T-helper 17 cell (primary cell): ENCODE results near the gene CTXN3. TPM values are rescaled to one million over a fixed set of nuclear protein-coding genes. Genes with fewer than 3 reads are reported as not detected.
"Not testable (repeated sequence)": the region's sequence is repeated elsewhere in the genome, so short reads cannot be mapped to it uniquely, and the experiment has no call there.

Experiments
- ATAC-seq: fragments of 150-1000 bp; cut with Tn5 transposase; 2 replicates; pipeline ENCODE4 v1.10.0; 2021; ENCODE audit warnings: mild to moderate bottlenecking, moderate library complexity
- DNase-seq, 3 donors: peaks; one replicate each; pipeline versions ENCODE4 v3.0.0 to v3.0.0-alpha.2; 2020 to 2021
- H3K9me3 ChIP-seq: one replicate; pipeline ENCODE4 v1.7.0; 2013; ENCODE audit warnings: low read length, mild to moderate bottlenecking; ENCODE audit not compliant: control insufficient read depth, poor library complexity, severe bottlenecking
- H3K27ac Mint-ChIP-seq: one replicate; pipeline ENCODE4 v1.8.0; 2022; ENCODE audit warnings: mild to moderate bottlenecking, moderate library complexity, mixed read lengths
- H3K27me3 Mint-ChIP-seq: one replicate; pipeline ENCODE4 v1.8.0; 2022; ENCODE audit warnings: mixed read lengths
- H3K36me3 Mint-ChIP-seq: one replicate; pipeline ENCODE4 v1.8.0; 2022; ENCODE audit warnings: low read depth, mixed read lengths
- H3K4me1 Mint-ChIP-seq: one replicate; pipeline ENCODE4 v1.8.0; 2022; ENCODE audit warnings: mild to moderate bottlenecking, mixed read lengths
- H3K4me3 Mint-ChIP-seq: one replicate; pipeline ENCODE4 v1.8.0; 2022; ENCODE audit warnings: mild to moderate bottlenecking, moderate library complexity, mixed read lengths
- total RNA-seq, 4 donors: library from RNA in 2 of 4; stranded (reverse) in 2 of 4; gene quantifications; one replicate each; pipeline ENCODE4 v1.2.3 and lab custom pipeline; 2022 to 2026

CTXN3 gene
- total RNA-seq, 2 donors from 2014 or later: not detected

- no peaks in the 10 kb centered on the region for H3K4me1 Mint-ChIP-seq
- H3K4me3 Mint-ChIP-seq: no peak overlapping the region
- H3K36me3 Mint-ChIP-seq: no peaks in the 10 kb centered on the region
- no peak overlapping the region for H3K27ac Mint-ChIP-seq
- peaks cover 11% of the 10 kb centered on the region for H3K27me3 Mint-ChIP-seq
- H3K9me3 ChIP-seq: no peaks in the 10 kb centered on the region
- no peak for DNase-seq
- no peak for ATAC-seq
These were observed 16.8 kb downstream of the CTXN3 start for GRCh38 chr5:127665641-127666040.

- H3K27ac Mint-ChIP-seq: no peak overlapping the region
- H3K4me1 Mint-ChIP-seq: no peaks in the 10 kb centered on the region
- no peak for DNase-seq
- ATAC-seq: no peak
- H3K36me3 Mint-ChIP-seq: no peaks in the 10 kb centered on the region
- H3K4me3 Mint-ChIP-seq: no peak overlapping the region
- no peaks in the 10 kb centered on the region for H3K9me3 ChIP-seq
- H3K27me3 Mint-ChIP-seq: peaks cover 11% of the 10 kb centered on the region
These were observed 17.3 kb downstream of the CTXN3 start for GRCh38 chr5:127666043-127666716.

GRCh38 chr5:127667926-127668325, 19.0 kb downstream of the CTXN3 start:
- Mint-ChIP-seq H3K36me3 (no peaks in the 10 kb centered on the region), H3K4me1 (no peaks in the 10 kb centered on the region), H3K27me3 (peaks cover 11% of the 10 kb centered on the region), H3K27ac (no peak overlapping the region), H3K4me3 (no peak overlapping the region)
- no peak for ATAC-seq
- no peaks in the 10 kb centered on the region for H3K9me3 ChIP-seq
- no peak for DNase-seq

GRCh38 chr5:127671218-127671617, 22.3 kb downstream of the CTXN3 start:
- DNase-seq (no peak), ATAC-seq (no peak)
- peaks cover 6% of the 10 kb centered on the region for H3K27me3 Mint-ChIP-seq
- H3K27ac Mint-ChIP-seq: no peak overlapping the region
- H3K4me3 Mint-ChIP-seq: no peak overlapping the region
- no peaks in the 10 kb centered on the region for H3K9me3 ChIP-seq
- no peaks in the 10 kb centered on the region for H3K4me1 Mint-ChIP-seq
- H3K36me3 Mint-ChIP-seq: no peaks in the 10 kb centered on the region

- Mint-ChIP-seq H3K4me3 (no peak overlapping the region), H3K27ac (no peak overlapping the region), H3K4me1 (no peaks in the 10 kb centered on the region), H3K36me3 (no peaks in the 10 kb centered on the region), H3K27me3 (peaks cover 4% of the 10 kb centered on the region)
- DNase-seq (no peak), ATAC-seq (no peak)
- no peaks in the 10 kb centered on the region for H3K9me3 ChIP-seq
These were observed 24.4 kb downstream of the CTXN3 start for GRCh38 chr5:127673117-127673800.

- not testable (repeated sequence) for H3K9me3 ChIP-seq, H3K4me1 Mint-ChIP-seq, H3K27ac Mint-ChIP-seq, H3K36me3 Mint-ChIP-seq, H3K27me3 Mint-ChIP-seq, H3K4me3 Mint-ChIP-seq, ATAC-seq, DNase-seq
These were observed 28.1 kb downstream of the CTXN3 start for GRCh38 chr5:127676951-127677350.

GRCh38 chr5:127679691-127680330, 30.9 kb downstream of the CTXN3 start:
- H3K36me3 Mint-ChIP-seq, H3K27me3 Mint-ChIP-seq, ATAC-seq, H3K27ac Mint-ChIP-seq, H3K9me3 ChIP-seq, H3K4me1 Mint-ChIP-seq, DNase-seq, H3K4me3 Mint-ChIP-seq: not testable (repeated sequence)

- ATAC-seq (no peak), DNase-seq (no peak)
- Mint-ChIP-seq H3K27me3 (no peaks in the 10 kb centered on the region), H3K4me1 (no peaks in the 10 kb centered on the region), H3K27ac (no peak overlapping the region), H3K4me3 (no peak overlapping the region), H3K36me3 (no peaks in the 10 kb centered on the region)
- H3K9me3 ChIP-seq: no peaks in the 10 kb centered on the region
These were observed 31.7 kb downstream of the CTXN3 start for GRCh38 chr5:127680595-127680994.

GRCh38 chr5:127683008-127683407, 34.1 kb downstream of the CTXN3 start:
- no peak for ATAC-seq

GRCh38 chr5:127684726-127685467, 36.0 kb downstream of the CTXN3 start:
- no peaks in the 10 kb centered on the region for H3K36me3 Mint-ChIP-seq

More at GRCh38 chr5:127683008-127683407, 34.1 kb downstream of the CTXN3 start:
- H3K36me3 Mint-ChIP-seq: no peaks in the 10 kb centered on the region
- no peak overlapping the region for H3K4me3 Mint-ChIP-seq
- H3K27me3 Mint-ChIP-seq: no peaks in the 10 kb centered on the region
- no peaks in the 10 kb centered on the region for H3K9me3 ChIP-seq
- H3K27ac Mint-ChIP-seq: no peak overlapping the region
- no peak for DNase-seq
- H3K4me1 Mint-ChIP-seq: no peaks in the 10 kb centered on the region

GRCh38 chr5:127685662-127686061, 36.8 kb downstream of the CTXN3 start:
- H3K9me3 ChIP-seq: no peaks in the 10 kb centered on the region
- no peak for ATAC-seq
- Mint-ChIP-seq H3K27me3 (no peaks in the 10 kb centered on the region), H3K4me3 (no peak overlapping the region), H3K4me1 (no peaks in the 10 kb centered on the region), H3K27ac (no peak overlapping the region), H3K36me3 (no peaks in the 10 kb centered on the region)
- no peak for DNase-seq

More at GRCh38 chr5:127684726-127685467, 36.0 kb downstream of the CTXN3 start:
- no peaks in the 10 kb centered on the region for H3K9me3 ChIP-seq
- no peak for DNase-seq
- H3K4me3 Mint-ChIP-seq: no peak overlapping the region
- no peaks in the 10 kb centered on the region for H3K4me1 Mint-ChIP-seq
- no peak for ATAC-seq
- no peak overlapping the region for H3K27ac Mint-ChIP-seq
- H3K27me3 Mint-ChIP-seq: no peaks in the 10 kb centered on the region

- Mint-ChIP-seq H3K36me3 (no peaks in the 10 kb centered on the region), H3K27me3 (no peaks in the 10 kb centered on the region), H3K4me3 (no peak overlapping the region), H3K4me1 (no peaks in the 10 kb centered on the region), H3K27ac (no peak overlapping the region)
- no peak for DNase-seq
- H3K9me3 ChIP-seq: no peaks in the 10 kb centered on the region
- ATAC-seq: no peak
These were observed 37.5 kb downstream of the CTXN3 start for GRCh38 chr5:127686424-127686823.

GRCh38 chr5:127694518-127695171, 45.8 kb downstream of the CTXN3 start:
- no peaks in the 10 kb centered on the region for H3K9me3 ChIP-seq
- peaks cover 18% of the 10 kb centered on the region for H3K27me3 Mint-ChIP-seq
- ATAC-seq (no peak), DNase-seq (no peak)
- no peaks in the 10 kb centered on the region for H3K36me3 Mint-ChIP-seq
- no peak overlapping the region for H3K4me3 Mint-ChIP-seq
- H3K4me1 Mint-ChIP-seq: no peaks in the 10 kb centered on the region
- no peak overlapping the region for H3K27ac Mint-ChIP-seq
